GM12878 (cell line): ENCODE measurements around the gene RNU5B-1. TPM values are rescaled to one million over a fixed set of nuclear protein-coding genes. Genes with fewer than 3 reads are reported as not detected.

ENCODE experiments used
- CREM ChIP-seq: IDR thresholded peaks from 2 replicates; pipeline ENCODE4 v1.6.1; 2014; ENCODE audit warnings: antibody characterized with exemption, low read depth
- DPF2 ChIP-seq: fragments of 450-650 bp; IDR thresholded peaks from 2 replicates; pipeline ENCODE4 v1.6.1; 2017; ENCODE audit warnings: mild to moderate bottlenecking
- E2F4 ChIP-seq: IDR thresholded peaks from 2 replicates; pipeline ENCODE4 v1.6.1; 2012; ENCODE audit warnings: low read depth, low read length, improper control_type of control experiment
- EGR1 ChIP-seq, 2 experiments: IDR thresholded peaks; 1 replicate in 1 of 2; 2 replicates in 1 of 2; pipeline ENCODE4 v1.6.1; 2011 to 2012; ENCODE audit warnings: low read depth in 2 of 2, low read length in 2 of 2, borderline replicate concordance in 1 of 2, mild to moderate bottlenecking in 1 of 2, moderate library complexity in 1 of 2
- IRF3 ChIP-seq: fragments of 450-650 bp; IDR thresholded peaks from 2 replicates; pipeline ENCODE4 v1.6.1; 2014; ENCODE audit warnings: mild to moderate bottlenecking
- MEF2B ChIP-seq: fragments of 450-650 bp; IDR thresholded peaks from 2 replicates; pipeline ENCODE4 v1.6.1; 2018; ENCODE audit warnings: mild to moderate bottlenecking, moderate library complexity; ENCODE audit not compliant: partially characterized antibody, poor library complexity, severe bottlenecking
- MXI1 ChIP-seq: fragments of 150-350 bp; IDR thresholded peaks from 2 replicates; pipeline ENCODE4 v1.6.1; 2011; ENCODE audit warnings: low read depth, mild to moderate bottlenecking, inconsistent platforms, low read length, improper control_type of control experiment
- NKRF ChIP-seq: fragments of 450-650 bp; conservative IDR thresholded peaks from 2 replicates; pipeline ENCODE4 v1.6.1; 2017; ENCODE audit warnings: mild to moderate bottlenecking, moderate library complexity
- NR2F1 ChIP-seq: fragments of 450-650 bp; conservative IDR thresholded peaks from 2 replicates; pipeline ENCODE4 v1.6.1; 2017; ENCODE audit warnings: mild to moderate bottlenecking
- POLR2A ChIP-seq: IDR thresholded peaks from 2 replicates; pipeline ENCODE4 v1.6.1; 2011; ENCODE audit warnings: low read depth, mild to moderate bottlenecking, low read length
- POLR2AphosphoS2 ChIP-seq: IDR thresholded peaks from 2 replicates; pipeline ENCODE4 v1.6.1; 2011; ENCODE audit warnings: low read depth, mild to moderate bottlenecking, low read length, improper control_type of control experiment, moderate library complexity
- POLR2AphosphoS5 ChIP-seq: IDR thresholded peaks from 2 replicates; pipeline ENCODE4 v1.6.1; 2011; ENCODE audit warnings: mild to moderate bottlenecking, low read length, inconsistent platforms
- RB1 ChIP-seq: fragments of 450-650 bp; formaldehyde crosslinking; IDR thresholded peaks from 2 replicates; pipeline ENCODE4 v1.6.1; 2017; ENCODE audit warnings: mild to moderate bottlenecking, borderline replicate concordance
- SIN3A ChIP-seq: IDR thresholded peaks from 2 replicates; pipeline ENCODE4 v1.6.1; 2012; ENCODE audit warnings: low read depth, low read length, improper control_type of control experiment
- SMARCA5 ChIP-seq: fragments of 450-650 bp; IDR thresholded peaks from 2 replicates; pipeline ENCODE4 v1.6.1; 2017; ENCODE audit warnings: mild to moderate bottlenecking
- SRF ChIP-seq, 2 experiments: IDR thresholded peaks; 2 replicates each; pipeline ENCODE4 v1.6.1; 2011; ENCODE audit warnings: low read depth in 2 of 2, low read length in 2 of 2, mild to moderate bottlenecking in 1 of 2, moderate library complexity in 1 of 2
- TCF3 ChIP-seq: IDR thresholded peaks from 2 replicates; pipeline ENCODE4 v1.6.1; 2012; ENCODE audit warnings: low read depth, mild to moderate bottlenecking, low read length, borderline replicate concordance; ENCODE audit not compliant: insufficient read depth
- USF2 ChIP-seq: IDR thresholded peaks from 2 replicates; pipeline ENCODE4 v1.6.1; 2011; ENCODE audit warnings: low read depth, low read length, improper control_type of control experiment, borderline replicate concordance
- ZNF592 ChIP-seq: fragments of 450-650 bp; IDR thresholded peaks from 2 replicates; pipeline ENCODE4 v1.6.1; 2017; ENCODE audit warnings: mild to moderate bottlenecking, moderate library complexity
- polyA plus RNA-seq, 11 experiments: library from polyadenylated mRNA; depleted of rRNA in 4 of 11; unstranded in 6 of 11; stranded (reverse) in 5 of 11; fragments of >200 nt; fragmentation: Nextera tagmentation in 4 of 11; fragmentation: Illumina TruSeq in 1 of 11; extraction: Ambion mirVana in 4 of 11; extraction: Trizol in 1 of 11; gene quantifications; 1 replicate in 1 of 11; 2 replicates in 10 of 11; pipeline versions ENCODE4 v1.2.1 to v1.2.3, GENCODE V29; 2011 to 2016; ENCODE audit warnings: inconsistent platforms in 2 of 11, missing spikeins in 2 of 11, low read depth in 1 of 11
- total RNA-seq, 4 experiments: library from RNA; depleted of rRNA in 3 of 4; stranded (reverse); fragments of >200 nt in 3 of 4; fragmentation: Illumina TruSeq in 1 of 4; extraction: Trizol in 1 of 4; gene quantifications; 2 replicates each; pipeline versions ENCODE4 v1.2.1 to v1.2.3, GENCODE V29; 2013 to 2021

RNU5B-1 gene
- total and polyA plus RNA-seq, 10 of the 15 experiments (the other 5 are each of a cell fraction or from before 2014, with no cell fraction given) = 19.1 TPM; not detected in 9

- TF ChIP-seq IRF3 (no peak), POLR2AphosphoS5 (peak; percentile 63; the same call in 1 of the 2 replicates), CREM (peak; percentile 28; the same call in 1 of the 2 replicates), NR2F1 (peak; percentile 16; the same call in 1 of the 2 replicates), MEF2B (no peak), RB1 (0 out of 2 replicates have a peak, but pooled peaks have one; percentile 38), NKRF (peak; percentile 71), EGR1 (IDR thresholded peaks at IDR 0.05; ENCODE audit: borderline replicate concordance in 1 of 2, low read depth in 2 of 2, low read length in 2 of 2) (0 out of 3 replicates have a peak, but pooled peaks of 1 of the 2 experiments have one; percentile 32), ZNF592 (0 out of 2 replicates have a peak, but pooled peaks have one; percentile 47), TCF3 (peak; percentile 85), MXI1 (peak; percentile 77), SRF (IDR thresholded peaks at IDR 0.05; ENCODE audit: low read depth in 2 of 2, low read length in 2 of 2) (peak in 1 of 2 experiments; percentile 49; a peak in 1 of 4 replicates), POLR2AphosphoS2 (peak; percentile 55; the same call in 1 of the 2 replicates), DPF2 (0 out of 2 replicates have a peak, but pooled peaks have one; percentile 35), SIN3A (no peak), USF2 (no peak), E2F4 (peak; percentile 58; the same call in 1 of the 2 replicates), POLR2A (peak; percentile 87), SMARCA5 (peak; percentile 60; the same call in 1 of the 2 replicates)
These were observed 17.6 kb upstream of the RNU5B-1 start, which contains the start of gene PARP16 (continued) for GRCh38 chr15:65286704-65287519.
